Neuron (in vitro differentiated cells): ENCODE data around the gene CARD18.

Experiments used
- H2AFZ ChIP-seq: one replicate; pipeline ENCODE4 v1.6.1; 2013; ENCODE audit warnings: low read depth, mild to moderate bottlenecking, inconsistent platforms, low read length, moderate library complexity
- H3K27me3 ChIP-seq: one replicate; pipeline ENCODE4 v1.6.1; 2013; ENCODE audit warnings: low read length; ENCODE audit not compliant: insufficient read depth
- H3K36me3 ChIP-seq: one replicate; pipeline ENCODE4 v1.6.1; 2013; ENCODE audit warnings: low read length; ENCODE audit not compliant: insufficient read depth
- H3K4me1 ChIP-seq: one replicate; pipeline ENCODE4 v1.6.1; 2013; ENCODE audit warnings: low read length; ENCODE audit not compliant: insufficient read depth
- H3K4me3 ChIP-seq: 2 replicates; pipeline ENCODE4 v1.5.1; 2013; ENCODE audit warnings: mild to moderate bottlenecking, low read length, moderate library complexity
- H3K9me3 ChIP-seq: one replicate; pipeline ENCODE4 v1.6.1; 2013; ENCODE audit warnings: low read length

The CARD18 gene

DNA sequence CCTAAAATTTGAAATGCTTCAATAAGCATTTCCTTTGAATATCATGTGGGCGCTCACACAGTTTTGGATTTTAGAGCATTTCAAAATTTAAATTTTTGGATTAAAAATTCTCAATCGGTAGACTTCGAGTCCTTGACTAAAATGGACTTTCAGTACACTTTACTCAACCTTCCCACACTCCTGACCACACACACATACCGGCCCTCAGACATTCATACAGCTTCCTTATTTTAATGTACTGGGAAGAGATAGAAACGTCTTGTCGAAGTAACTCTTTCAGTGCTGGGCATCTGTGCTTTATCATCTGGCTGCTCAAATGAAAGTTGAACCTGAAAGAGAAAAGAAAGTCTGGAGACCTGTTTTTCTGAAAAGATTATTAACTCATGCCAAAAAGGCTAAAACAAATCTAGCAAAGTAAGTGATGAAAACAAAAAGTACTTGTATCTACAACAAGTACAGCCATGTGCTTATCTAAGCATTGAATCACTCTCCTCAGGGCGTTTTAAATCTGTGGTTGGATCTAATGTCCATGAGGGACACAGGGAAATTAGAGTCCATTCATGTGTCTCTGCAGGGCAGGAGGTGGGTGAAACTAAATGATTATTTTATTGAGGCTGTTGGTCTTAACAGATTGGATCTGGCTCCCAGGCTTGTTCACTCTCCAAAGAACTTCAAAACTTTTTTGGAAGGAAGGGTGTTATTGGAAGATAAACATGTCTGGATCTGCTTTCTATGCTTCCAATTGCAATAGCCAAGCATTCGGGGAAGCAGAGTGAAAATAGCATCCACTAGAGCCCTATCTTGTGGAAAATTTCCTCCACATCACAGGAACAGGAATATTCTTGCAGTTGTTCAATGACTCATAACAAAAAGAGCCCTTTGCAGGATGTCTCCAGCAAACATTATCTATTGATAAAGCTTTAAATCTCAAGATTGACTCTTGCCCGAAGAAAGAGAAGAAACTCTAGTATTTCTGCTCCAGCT, 47.0 kb downstream of the CARD18 start:
- H3K4me3 ChIP-seq = no peak overlapping the region
- H3K9me3 ChIP-seq = no peaks in the 10 kb centered on the region
- H2AFZ ChIP-seq = no peak overlapping the region
- no peaks in the 10 kb centered on the region for H3K27me3 ChIP-seq
- no peaks in the 10 kb centered on the region for H3K36me3 ChIP-seq
- H3K4me1 ChIP-seq = no peaks in the 10 kb centered on the region
